ENCODE data around the gene NPBWR2. TPM values are rescaled to one million over a fixed set of nuclear protein-coding genes. Genes with fewer than 3 reads are reported as not detected.

The NPBWR2 gene
- polyA plus RNA-seq, 3 donors, result not detected

GRCh38 chr20:64053841-64054661 lies 53.3 kb downstream of the NPBWR2 start:
- 10% methylated on average over 15 of the region's 17 CpGs for WGBS (ENCODE audit: insufficient coverage)
- intact Hi-C loops (cut with micrococcal nuclease), result no loop called here
- Mint-ChIP-seq H3K4me3 (peak overlapping the region in 1 of 2 donors; percentile 21), H3K36me3 (peaks cover 0 to 3% of the 10 kb centered on the region in 2 donors), H3K4me1 (peaks cover 21% of the 10 kb centered on the region), H3K9me3 (peaks cover 0 to 5% (median 0%) of the 10 kb centered on the region in 7 donors), H3K27me3 (ENCODE audit: low read depth in 3 of 3) (peaks cover 48 to 81% (median 51%) of the 10 kb centered on the region in 3 donors), H3K27ac (peak overlapping the region in 1 of 7 donors; percentile 47)
- Histone ChIP-seq H3K4me2 (replicated peaks; ENCODE audit: extremely low read depth, low read length, poor library complexity, severe bottlenecking) (no peak overlapping the region), H3K27ac (ENCODE audit: low read depth in 1 of 2, low read length in 2 of 2) (no peak overlapping the region), H4K20me1 (ENCODE audit: insufficient read depth, low read length) (no peaks in the 10 kb centered on the region), H3K27me3 (ENCODE audit: control insufficient read depth in 2 of 2, insufficient read depth in 2 of 2, low read length in 2 of 2) (peaks cover 10 to 55% of the 10 kb centered on the region in 2 donors), H3K36me3 (replicated peaks in 1 of 2; ENCODE audit: control insufficient read depth in 1 of 2, insufficient read depth in 2 of 2, low read length in 2 of 2) (no peaks in the 10 kb centered on the region), H3K9me3 (replicated peaks in 1 of 2; ENCODE audit: control insufficient read depth in 1 of 2, insufficient read depth in 1 of 2, low read length in 2 of 2) (peaks cover 0 to 10% of the 10 kb centered on the region in 2 donors), H2AFZ (ENCODE audit: insufficient read depth, low read depth, low read length, poor library complexity, severe bottlenecking) (peak overlapping the region; percentile 24), H3K4me1 (ENCODE audit: control insufficient read depth in 1 of 2, insufficient read depth in 2 of 2, low read length in 2 of 2) (peaks cover 14 to 16% of the 10 kb centered on the region in 2 donors), H3K9ac (ENCODE audit: insufficient read depth, low read length, poor library complexity, severe bottlenecking) (no peak overlapping the region), H3K79me2 (ENCODE audit: insufficient read depth, low read length) (no peaks in the 10 kb centered on the region), H3K4me3 (replicated peaks in 1 of 3; ENCODE audit: low read depth in 2 of 3, low read length in 3 of 3) (no peak overlapping the region)
- peak; percentile 25 for TF ChIP-seq CTCF (IDR thresholded peaks at IDR 0.05)
- DNase-seq, result no peak

Small RNA genes lying within 50 kb of the gene (small RNA-seq; reads per million reads assigned to genes)
- gene AL355803.1 (ENCODE audit: insufficient read length, low read depth) (not detected), gene MIR6813 (ENCODE audit: insufficient read length, low read depth) (1.9 reads per million)

Other genes with a start within 250 kb of the NPBWR2 start
- not detected for gene ABHD16B, start 246.1 kb downstream of the NPBWR2 start, polyA plus RNA-seq
- 100 to 1,000 TPM; 137 to 167 (median 144) TPM for gene TPD52L2, start 242.3 kb downstream of the NPBWR2 start, polyA plus RNA-seq
- gene DNAJC5, start 212.4 kb downstream of the NPBWR2 start, polyA plus RNA-seq, result 10 to 100 TPM in 1 of 3 donors, 1 to 10 TPM in 2; 5.9 to 44.4 (median 7.4) TPM
- gene UCKL1, start 151.1 kb downstream of the NPBWR2 start, polyA plus RNA-seq, result 10 to 100 TPM; 10.9 to 65.8 (median 14.5) TPM
- gene ZNF512B, start 137.6 kb downstream of the NPBWR2 start, polyA plus RNA-seq, result 1 to 10 TPM in 1 of 3 donors, under 1 TPM in 1, not detected in 1; 0.10 to 2.6 TPM
- gene SAMD10, start 127.9 kb downstream of the NPBWR2 start, polyA plus RNA-seq, result 1 to 10 TPM in 1 of 3 donors, under 1 TPM in 2; 0.34 to 2.4 (median 0.67) TPM
- gene PRPF6, start 126.4 kb downstream of the NPBWR2 start, polyA plus RNA-seq, result 10 to 100 TPM; 29.1 to 47.7 (median 34.5) TPM
- gene C20orf204, start 71.4 kb downstream of the NPBWR2 start, polyA plus RNA-seq, result under 1 TPM in 1 of 3 donors, not detected in 2; 0.20 TPM
- gene SOX18, start 57.9 kb downstream of the NPBWR2 start, polyA plus RNA-seq, result not detected
- gene TCEA2, start 44.4 kb downstream of the NPBWR2 start, polyA plus RNA-seq, result 10 to 100 TPM; 15.7 to 24.3 (median 16.0) TPM
- 100 to 1,000 TPM; 235 to 280 (median 244) TPM for gene RGS19, start 28.0 kb downstream of the NPBWR2 start, polyA plus RNA-seq
- 1 to 10 TPM; 7.0 to 9.0 (median 8.8) TPM for gene OPRL1, start 27.5 kb downstream of the NPBWR2 start, polyA plus RNA-seq
- under 1 TPM; 0.61 to 0.86 (median 0.64) TPM for gene LKAAEAR1, start 23.2 kb downstream of the NPBWR2 start, polyA plus RNA-seq
- gene MYT1, start 56.9 kb upstream of the NPBWR2 start, polyA plus RNA-seq, result not detected
- 10 to 100 TPM; 26.5 to 49.1 (median 27.6) TPM for gene PCMTD2, start 148.2 kb upstream of the NPBWR2 start, polyA plus RNA-seq